ENCODE data around the gene TLE5. TPM values are rescaled to one million over a fixed set of nuclear protein-coding genes. Genes with fewer than 3 reads are reported as not detected.

The TLE5 gene
- total and polyA plus RNA-seq, 2 experiments from 2014 or later, result 130 to 154 TPM

- no peaks in the 10 kb centered on the region for H3K79me2 ChIP-seq (replicated peaks; ENCODE audit: insufficient read depth)
- H3K4me1 ChIP-seq (ENCODE audit: insufficient read depth), result no peaks in the 10 kb centered on the region; the same call in 1 of the 2 replicates
- H2AFZ ChIP-seq, result no peak overlapping the region
- no peaks in the 10 kb centered on the region for H3K9me3 Mint-ChIP-seq
- H3K27me3 ChIP-seq (ENCODE audit: insufficient read depth), result no peaks in the 10 kb centered on the region
- DNase-seq (ENCODE audit: low spot score) (no peak), ATAC-seq (no peak)
- H3K36me3 Mint-ChIP-seq (ENCODE audit: low read depth), result peaks cover 7% of the 10 kb centered on the region; the same call in 2 of the 3 replicates
- no peak overlapping the region for H3K4me3 ChIP-seq
- no peaks in the 10 kb centered on the region for H3K4me1 Mint-ChIP-seq
- H4K20me1 ChIP-seq (replicated peaks; ENCODE audit: insufficient read depth), result no peaks in the 10 kb centered on the region; the same call in 1 of the 2 replicates
- H3K36me3 ChIP-seq (ENCODE audit: insufficient read depth), result no peaks in the 10 kb centered on the region
- H3K4me2 ChIP-seq, result no peak overlapping the region
- H3F3A ChIP-seq (replicated peaks; ENCODE audit: low read depth), result no peaks in the 10 kb centered on the region
- peaks cover 5% of the 10 kb centered on the region for H3K27me3 Mint-ChIP-seq (ENCODE audit: insufficient read depth, low read depth, poor library complexity)
- no peak for TF ChIP-seq CREB1 (CRISPR knock-in tag; IDR thresholded peaks at IDR 0.05; ENCODE audit: low read depth)
- no peak for TF ChIP-seq ZNF114 (CRISPR knock-in tag; IDR thresholded peaks at IDR 0.05)
- TF ChIP-seq NANOG (IDR thresholded peaks at IDR 0.05; ENCODE audit: borderline replicate concordance), result no peak
- no peak overlapping the region for H3K27ac ChIP-seq (ENCODE audit: low read depth)
- no peaks in the 10 kb centered on the region for H3K9me2 ChIP-seq (ENCODE audit: insufficient read depth)
- H3K4me3 Mint-ChIP-seq, result no peak overlapping the region
- H3K27ac Mint-ChIP-seq, result no peak overlapping the region
These were observed 59.2 kb downstream of the TLE5 start for GRCh38 chr19:3003046-3003445.

Other genes starting within 250 kb of the TLE5 start
- gene ZNF554, start 242.6 kb downstream of the TLE5 start, total RNA-seq (2014; rRNA removed; shearing (Covaris generic)), result 3.8 and 7.5 TPM in 2 replicates
- gene ZNF554, start 242.6 kb downstream of the TLE5 start, polyA plus RNA-seq (2016; fragmentation: Nextera tagmentation; extraction: Ambion mirVana), result 1.4 and 2.0 TPM in 2 replicates
- 7.5 and 11.4 TPM in 2 replicates for gene ZNF555, start 221.0 kb downstream of the TLE5 start, total RNA-seq (2014; rRNA removed; shearing (Covaris generic))
- 2.9 and 3.5 TPM in 2 replicates for gene ZNF555, start 221.0 kb downstream of the TLE5 start, polyA plus RNA-seq (2016; fragmentation: Nextera tagmentation; extraction: Ambion mirVana)
- gene ZNF556, start 195.2 kb downstream of the TLE5 start, total RNA-seq (2014; rRNA removed; shearing (Covaris generic)), result not detected in 2 replicates
- not detected in 2 replicates for gene ZNF556, start 195.2 kb downstream of the TLE5 start, polyA plus RNA-seq (2016; fragmentation: Nextera tagmentation; extraction: Ambion mirVana)
- 7.6 and 10.8 TPM in 2 replicates for gene ZNF57, start 161.6 kb downstream of the TLE5 start, total RNA-seq (2014; rRNA removed; shearing (Covaris generic))
- gene ZNF57, start 161.6 kb downstream of the TLE5 start, polyA plus RNA-seq (2016; fragmentation: Nextera tagmentation; extraction: Ambion mirVana), result 4.8 and 6.4 TPM in 2 replicates
- 4.1 and 4.5 TPM in 2 replicates for gene ZNF77, start 117.5 kb downstream of the TLE5 start, total RNA-seq (2014; rRNA removed; shearing (Covaris generic))
- gene ZNF77, start 117.5 kb downstream of the TLE5 start, polyA plus RNA-seq (2016; fragmentation: Nextera tagmentation; extraction: Ambion mirVana), result 3.3 and 3.7 TPM in 2 replicates
- gene TLE6, start 84.9 kb downstream of the TLE5 start, total RNA-seq (2014; rRNA removed; shearing (Covaris generic)), result 0.70 and 2.4 TPM in 2 replicates
- gene TLE6, start 84.9 kb downstream of the TLE5 start, polyA plus RNA-seq (2016; fragmentation: Nextera tagmentation; extraction: Ambion mirVana), result 1.3 and 2.4 TPM in 2 replicates
- 21.3 and 22.8 TPM in 2 replicates for gene TLE2, start 33.2 kb downstream of the TLE5 start, total RNA-seq (2014; rRNA removed; shearing (Covaris generic))
- gene TLE2, start 33.2 kb downstream of the TLE5 start, polyA plus RNA-seq (2016; fragmentation: Nextera tagmentation; extraction: Ambion mirVana), result 5.2 and 5.6 TPM in 2 replicates
- 22.6 and 26.9 TPM in 2 replicates for gene GNA11, start 31.9 kb upstream of the TLE5 start, total RNA-seq (2014; rRNA removed; shearing (Covaris generic))
- gene GNA11, start 31.9 kb upstream of the TLE5 start, polyA plus RNA-seq (2016; fragmentation: Nextera tagmentation; extraction: Ambion mirVana), result 15.8 and 16.2 TPM in 2 replicates
- gene GNA15, start 73.5 kb upstream of the TLE5 start, total RNA-seq (2014; rRNA removed; shearing (Covaris generic)), result 0.14 TPM in 1 of 2 replicates, not detected in the other
- gene GNA15, start 73.5 kb upstream of the TLE5 start, polyA plus RNA-seq (2016; fragmentation: Nextera tagmentation; extraction: Ambion mirVana), result 0.10 and 0.31 TPM in 2 replicates
- gene S1PR4, start 116.3 kb upstream of the TLE5 start, total RNA-seq (2014; rRNA removed; shearing (Covaris generic)), result 0.24 TPM in 1 of 2 replicates, not detected in the other
- not detected in 2 replicates for gene S1PR4, start 116.3 kb upstream of the TLE5 start, polyA plus RNA-seq (2016; fragmentation: Nextera tagmentation; extraction: Ambion mirVana)
- gene NCLN, start 123.4 kb upstream of the TLE5 start, total RNA-seq (2014; rRNA removed; shearing (Covaris generic)), result 125 and 144 TPM in 2 replicates
- 85.6 and 95.2 TPM in 2 replicates for gene NCLN, start 123.4 kb upstream of the TLE5 start, polyA plus RNA-seq (2016; fragmentation: Nextera tagmentation; extraction: Ambion mirVana)
- gene CELF5, start 162.2 kb upstream of the TLE5 start, total RNA-seq (2014; rRNA removed; shearing (Covaris generic)), result 6.8 and 10.6 TPM in 2 replicates
- gene CELF5, start 162.2 kb upstream of the TLE5 start, polyA plus RNA-seq (2016; fragmentation: Nextera tagmentation; extraction: Ambion mirVana), result 5.6 TPM in 2 replicates

Data from GM23338 (cell line).